PC-3 (cell line): ENCODE results near the gene CDH16. TPM values are rescaled to one million over a fixed set of nuclear protein-coding genes. Genes with fewer than 3 reads are reported as not detected.

Source experiments
- ATAC-seq: fragments of 200-7000 bp; cut with Tn5 transposase; 2 replicates; pipeline ENCODE4 v1.9.1; 2020; ENCODE audit warnings: mild to moderate bottlenecking, moderate library complexity
- BruUV-seq: library from RNA; stranded (reverse); fragments of 400-500 nt; replicated peaks from 2 replicates; lab custom pipeline; 2021; lab: Mats Ljungman, UMichigan
- CTCF ChIA-PET: fragments of 300-600 bp; sonication (Branson Sonifier 250); formaldehyde crosslinking; loops from one replicate; lab custom pipeline; 2022; ENCODE audit warnings: antibody characterized with exemption; lab: Charles Lee
- POLR2A ChIA-PET: fragments of 300-600 bp; sonication (Branson Sonifier 250); formaldehyde crosslinking; loops from one replicate; lab custom pipeline; 2022; ENCODE audit warnings: antibody characterized with exemption; ENCODE audit not compliant: unreplicated experiment; lab: Charles Lee
- DNase-seq: peaks from one replicate; pipeline ENCODE4 v3.0.0-alpha.2; 2015
- H2AFZ ChIP-seq: fragments of 300-600 bp; sonication (generic); 2 replicates; pipeline ENCODE4 v1.6.0; 2016; ENCODE audit warnings: antibody characterized with exemption, low read length
- H3F3A ChIP-seq: fragments of 300-600 bp; sonication (generic); one replicate; pipeline ENCODE4 v1.6.0; 2017; ENCODE audit warnings: antibody characterized with exemption, low read length, control low read depth, mild to moderate bottlenecking; ENCODE audit not compliant: unreplicated experiment
- H3K27ac ChIP-seq: fragments of 300-600 bp; sonication (generic); 2 replicates; pipeline ENCODE4 v1.5.1; 2016; ENCODE audit warnings: mild to moderate bottlenecking, low read length
- H3K27me3 ChIP-seq: fragments of 300-600 bp; sonication (generic); 2 replicates; pipeline ENCODE4 v1.6.1; 2016; ENCODE audit warnings: low read length, mixed read lengths
- H3K36me3 ChIP-seq: fragments of 300-600 bp; sonication (generic); 2 replicates; pipeline ENCODE4 v1.6.1; 2016; ENCODE audit warnings: low read depth, mixed run types, low read length, mixed read lengths
- H3K4me1 ChIP-seq: fragments of 300-600 bp; sonication (generic); 2 replicates; pipeline ENCODE4 v1.5.1; 2016; ENCODE audit warnings: low read length; ENCODE audit not compliant: insufficient read depth
- H3K4me2 ChIP-seq: fragments of 300-600 bp; sonication (generic); 2 replicates; pipeline ENCODE4 v1.6.0; 2016; ENCODE audit warnings: low read length
- H3K4me3 ChIP-seq: fragments of 300-600 bp; sonication (generic); 2 replicates; pipeline ENCODE4 v1.5.1; 2016; ENCODE audit warnings: mild to moderate bottlenecking, low read length, mixed read lengths
- H3K79me2 ChIP-seq: fragments of 300-600 bp; sonication (generic); 2 replicates; pipeline ENCODE4 v1.6.1; 2017; ENCODE audit warnings: low read length, mixed read lengths
- H3K9ac ChIP-seq: fragments of 300-600 bp; sonication (generic); 2 replicates; pipeline ENCODE4 v1.6.0; 2016; ENCODE audit warnings: mild to moderate bottlenecking, low read length
- H3K9me2 ChIP-seq: fragments of 300-600 bp; sonication (generic); replicated peaks from 2 replicates; pipeline ENCODE4 v1.6.1; 2016; ENCODE audit warnings: mixed run types, low read length, mixed read lengths
- H3K9me3 ChIP-seq: fragments of 300-600 bp; sonication (generic); 2 replicates; pipeline ENCODE4 v1.6.1; 2016; ENCODE audit warnings: low read length, mixed read lengths
- H4K20me1 ChIP-seq: fragments of 300-600 bp; sonication (generic); 2 replicates; pipeline ENCODE4 v1.6.1; 2016; ENCODE audit warnings: low read length, mixed read lengths
- EZH2 ChIP-seq: fragments of 300-600 bp; sonication (generic); IDR thresholded peaks from one replicate; pipeline ENCODE4 v1.6.1; 2017; ENCODE audit warnings: antibody characterized with exemption, mild to moderate bottlenecking, low read length; ENCODE audit not compliant: unreplicated experiment
- EZH2phosphoT487 ChIP-seq: fragments of 300-600 bp; sonication (generic); IDR thresholded peaks from 2 replicates; pipeline ENCODE4 v1.6.1; 2018; ENCODE audit warnings: mild to moderate bottlenecking, antibody characterized with exemption, low read length, borderline replicate concordance
- intact Hi-C: fragments of 100-400 bp; cut with micrococcal nuclease; formaldehyde crosslinking; loops from 2 replicates; pipeline ENCODE4 v1.9.0; 2023
- total RNA-seq: library from RNA; depleted of rRNA; stranded (reverse); fragments of >200 nt; gene quantifications from 2 replicates; pipeline ENCODE4 v1.2.3, GENCODE V29; 2014
- TF ChIP-seq, protein P1 (sequence below): fragments of 300-600 bp; sonication (generic); conservative IDR thresholded peaks from 2 replicates; pipeline ENCODE4 v1.5.1; 2017; ENCODE audit warnings: antibody characterized with exemption, low read depth, mild to moderate bottlenecking, low read length

CDH16 gene
- total RNA-seq, 1 experiment from 2014 or later, result not detected

DNA sequence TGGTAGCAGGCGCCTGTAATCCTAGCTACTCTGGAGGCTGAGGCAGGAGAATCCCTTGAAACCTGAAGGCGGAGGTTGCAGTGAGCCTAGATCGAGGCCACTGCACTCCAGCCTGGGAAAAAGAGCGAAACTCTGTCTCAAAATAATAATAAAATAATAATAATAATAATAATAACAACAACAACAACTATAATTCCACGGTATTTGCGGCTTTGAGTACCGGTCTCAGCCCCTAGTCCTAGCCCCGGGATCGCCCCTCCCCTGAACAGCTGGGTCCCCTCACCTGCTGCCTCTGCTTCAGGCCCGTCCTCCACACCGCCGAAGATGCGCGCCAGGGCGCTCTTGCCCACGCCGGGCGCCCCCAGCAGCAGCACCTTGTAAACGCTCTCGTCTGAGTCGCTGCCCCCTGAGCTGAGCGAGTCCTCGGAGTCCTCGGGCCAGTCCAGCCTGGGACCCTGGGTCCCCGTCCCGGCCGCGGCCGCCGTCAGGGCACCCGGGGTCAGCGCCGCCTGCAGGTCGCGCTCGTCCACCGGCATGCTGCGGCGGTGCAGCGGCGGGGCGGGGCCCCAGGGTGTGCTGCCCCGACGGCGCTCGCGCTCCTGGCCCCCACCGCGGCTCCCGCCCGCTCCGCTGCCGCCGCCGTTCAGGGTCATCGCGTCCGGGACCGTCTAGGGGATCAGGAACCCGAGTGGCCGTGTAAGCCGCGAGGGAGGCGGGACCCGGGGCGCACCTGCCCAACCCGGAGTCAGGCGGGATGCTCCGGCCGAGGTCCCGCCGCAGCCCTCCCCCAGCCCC is 6.0 kb upstream of the CDH16 start:
- H3K36me3 ChIP-seq, result no peaks in the 10 kb centered on the region; the same call in 1 of the 2 replicates
- H3K9me3 ChIP-seq, result no peaks in the 10 kb centered on the region
- BruUV-seq, result no TSS peak
- no peaks in the 10 kb centered on the region for H4K20me1 ChIP-seq
- TF ChIP-seq EZH2phosphoT487 (0 out of 2 replicates have a peak, but pooled peaks have one; percentile 5), EZH2 (no peak)
- TF ChIP-seq, protein P1, sequence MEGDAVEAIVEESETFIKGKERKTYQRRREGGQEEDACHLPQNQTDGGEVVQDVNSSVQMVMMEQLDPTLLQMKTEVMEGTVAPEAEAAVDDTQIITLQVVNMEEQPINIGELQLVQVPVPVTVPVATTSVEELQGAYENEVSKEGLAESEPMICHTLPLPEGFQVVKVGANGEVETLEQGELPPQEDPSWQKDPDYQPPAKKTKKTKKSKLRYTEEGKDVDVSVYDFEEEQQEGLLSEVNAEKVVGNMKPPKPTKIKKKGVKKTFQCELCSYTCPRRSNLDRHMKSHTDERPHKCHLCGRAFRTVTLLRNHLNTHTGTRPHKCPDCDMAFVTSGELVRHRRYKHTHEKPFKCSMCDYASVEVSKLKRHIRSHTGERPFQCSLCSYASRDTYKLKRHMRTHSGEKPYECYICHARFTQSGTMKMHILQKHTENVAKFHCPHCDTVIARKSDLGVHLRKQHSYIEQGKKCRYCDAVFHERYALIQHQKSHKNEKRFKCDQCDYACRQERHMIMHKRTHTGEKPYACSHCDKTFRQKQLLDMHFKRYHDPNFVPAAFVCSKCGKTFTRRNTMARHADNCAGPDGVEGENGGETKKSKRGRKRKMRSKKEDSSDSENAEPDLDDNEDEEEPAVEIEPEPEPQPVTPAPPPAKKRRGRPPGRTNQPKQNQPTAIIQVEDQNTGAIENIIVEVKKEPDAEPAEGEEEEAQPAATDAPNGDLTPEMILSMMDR, result peak; percentile 41; the same call in 1 of the 2 replicates
- H3K4me2 ChIP-seq, result peak overlapping the region; percentile 80
- no peak overlapping the region for H3K27ac ChIP-seq
- no peak overlapping the region for H3K9ac ChIP-seq
- no peaks in the 10 kb centered on the region for H3K79me2 ChIP-seq
- ATAC-seq, result peak; percentile 65
- ChIA-PET CTCF (no interaction called here), POLR2A (no interaction called here)
- no peaks in the 10 kb centered on the region for H3F3A ChIP-seq
- peaks cover 6% of the 10 kb centered on the region; the same call in 1 of the 2 replicates for H3K4me1 ChIP-seq
- H3K4me3 ChIP-seq, result peak overlapping the region; percentile 61
- peak overlapping the region; percentile 64; the same call in 1 of the 2 replicates for H2AFZ ChIP-seq
- peaks cover 13% of the 10 kb centered on the region for H3K27me3 ChIP-seq
- DNase-seq, result peak; percentile 23
- intact Hi-C loops, result no loop called here
- no peaks in the 10 kb centered on the region for H3K9me2 ChIP-seq

DNA sequence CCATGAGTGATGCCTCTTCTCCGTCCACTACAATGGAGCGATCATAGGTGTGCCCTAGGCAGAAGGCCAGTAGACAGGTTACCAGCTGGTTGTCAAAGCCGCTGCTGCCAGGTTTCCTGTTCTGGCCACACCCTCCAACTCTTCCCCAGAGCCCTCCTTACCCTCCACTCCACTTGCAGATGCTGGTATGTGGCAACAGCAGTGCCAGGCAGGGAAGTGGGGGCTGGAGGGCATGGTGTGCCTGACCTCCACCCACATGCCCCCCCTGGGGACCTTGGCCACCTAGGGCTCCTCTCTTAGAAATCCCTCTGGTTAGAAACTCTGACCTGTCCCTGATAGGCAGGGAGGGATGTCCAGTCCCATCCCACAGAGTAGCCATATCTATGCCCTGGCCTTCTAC is 5.2 kb upstream of the CDH16 start:
- H3K4me3 ChIP-seq, result no peak overlapping the region
- H3K4me2 ChIP-seq, result no peak overlapping the region
- ChIA-PET POLR2A (no interaction called here), CTCF (no interaction called here)
- ATAC-seq (no peak), DNase-seq (no peak)
- TF ChIP-seq EZH2, result no peak
- TF ChIP-seq, protein P1, result no peak
- no peak for TF ChIP-seq EZH2phosphoT487
- H2AFZ ChIP-seq, result no peak overlapping the region
- BruUV-seq, result no TSS peak
- H3K27ac ChIP-seq, result no peak overlapping the region
- H3K36me3 ChIP-seq, result no peaks in the 10 kb centered on the region; the same call in 1 of the 2 replicates
- intact Hi-C loops, result no loop called here
- H3K9me2 ChIP-seq, result no peaks in the 10 kb centered on the region
- no peaks in the 10 kb centered on the region for H3K79me2 ChIP-seq
- no peaks in the 10 kb centered on the region for H3F3A ChIP-seq
- no peaks in the 10 kb centered on the region for H3K9me3 ChIP-seq
- H4K20me1 ChIP-seq, result no peaks in the 10 kb centered on the region
- H3K4me1 ChIP-seq, result peaks cover 6% of the 10 kb centered on the region; the same call in 1 of the 2 replicates
- H3K27me3 ChIP-seq, result peaks cover 13% of the 10 kb centered on the region
- no peak overlapping the region for H3K9ac ChIP-seq

DNA sequence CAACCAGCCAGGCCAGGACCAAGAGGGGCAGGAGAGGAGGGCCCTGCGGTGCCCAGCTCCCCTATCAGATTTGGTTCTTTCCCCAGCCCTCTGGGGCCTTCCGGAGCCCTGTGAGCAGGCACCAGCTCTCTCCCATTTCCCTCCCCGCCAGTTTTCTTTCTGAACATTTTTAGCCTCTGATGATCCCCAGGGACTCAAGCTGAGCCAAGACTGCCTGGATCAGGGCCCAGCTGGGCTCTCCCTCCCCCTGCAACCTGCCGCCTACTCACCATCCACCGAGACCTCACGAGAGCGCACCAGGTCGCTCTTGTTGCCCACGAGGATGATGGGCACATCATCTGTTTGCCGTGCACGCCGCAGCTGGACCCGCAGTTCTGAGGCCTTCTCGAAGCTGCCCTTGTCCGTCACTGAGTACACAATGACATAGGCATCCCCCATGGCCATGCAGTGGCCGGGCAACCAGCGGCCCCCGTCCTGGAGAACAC is 4.6 kb upstream of the CDH16 start:
- ChIA-PET POLR2A (no interaction called here), CTCF (no interaction called here)
- no peak overlapping the region for H3K4me3 ChIP-seq
- no TSS peak for BruUV-seq
- peaks cover 13% of the 10 kb centered on the region for H3K27me3 ChIP-seq
- no peak for TF ChIP-seq EZH2phosphoT487
- no peak for TF ChIP-seq EZH2
- TF ChIP-seq, protein P1, result no peak
- H3K79me2 ChIP-seq, result no peaks in the 10 kb centered on the region
- H4K20me1 ChIP-seq, result no peaks in the 10 kb centered on the region
- no peaks in the 10 kb centered on the region for H3K9me2 ChIP-seq
- H3K27ac ChIP-seq, result no peak overlapping the region
- no peaks in the 10 kb centered on the region for H3F3A ChIP-seq
- ATAC-seq (no peak), DNase-seq (no peak)
- intact Hi-C loops, result no loop called here
- no peak overlapping the region for H3K4me2 ChIP-seq
- H3K36me3 ChIP-seq, result no peaks in the 10 kb centered on the region
- H3K9me3 ChIP-seq, result no peaks in the 10 kb centered on the region
- no peak overlapping the region for H3K9ac ChIP-seq
- peaks cover 3% of the 10 kb centered on the region; the same call in 1 of the 2 replicates for H3K4me1 ChIP-seq
- no peak overlapping the region for H2AFZ ChIP-seq
